Muscle of leg (tissue), 11 donors: ENCODE measurements around the gene TPM1. TPM values are rescaled to one million over a fixed set of nuclear protein-coding genes. Genes with fewer than 3 reads are reported as not detected.
A peak's percentile ranks its signal among the peaks of the same experiment; 100 is the strongest.

Experiments used
- DNase-seq: peaks from one replicate; pipeline ENCODE4 v3.0.0; 2013
- H3K27ac ChIP-seq: one replicate; pipeline ENCODE4 v1.5.1; 2013; ENCODE audit warnings: mild to moderate bottlenecking, low read length, control low read depth
- H3K27me3 ChIP-seq: one replicate; pipeline ENCODE4 v1.6.1; 2013; ENCODE audit warnings: low read length; ENCODE audit not compliant: control insufficient read depth, insufficient read depth
- H3K36me3 ChIP-seq: one replicate; pipeline ENCODE4 v1.6.1; 2013; ENCODE audit warnings: low read length; ENCODE audit not compliant: control insufficient read depth, insufficient read depth
- H3K4me1 ChIP-seq: one replicate; pipeline ENCODE4 v1.6.1; 2013; ENCODE audit warnings: low read length; ENCODE audit not compliant: control insufficient read depth, insufficient read depth
- H3K4me3 ChIP-seq: one replicate; pipeline ENCODE4 v1.5.1; 2013; ENCODE audit warnings: low read length, control low read depth
- H3K9me3 ChIP-seq: replicated peaks from 2 replicates; pipeline ENCODE4 v1.6.1; 2013; ENCODE audit warnings: low read depth, low read length; ENCODE audit not compliant: control insufficient read depth
- WGBS: methylation state at CpG from one replicate; pipeline ENCODE4 v1.1.5; 2013; ENCODE audit warnings: missing lambda C conversion rate; ENCODE audit not compliant: insufficient coverage; 5-methylcytosine and 5-hydroxymethylcytosine counted together
- polyA plus RNA-seq, 8 donors: library from polyadenylated mRNA; unstranded; fragments of 120-200 nt; gene quantifications; one replicate each; pipeline versions ENCODE4 v1.2.1 to v1.2.3, GENCODE V29; 2013; ENCODE audit warnings: inconsistent platforms in 1 of 8, low replicate concordance in 1 of 8; ENCODE audit not compliant: insufficient read length in 8 of 8, insufficient read depth in 1 of 8
- total RNA-seq: library from RNA; stranded (reverse); fragments of 120-200 nt; gene quantifications from one replicate; pipeline ENCODE4 v1.2.4, GENCODE V29; 2013

TPM1 gene
- total and polyA plus RNA-seq, 9 donors, result 1,893 to 5,870 (median 4,342) TPM

DNA sequence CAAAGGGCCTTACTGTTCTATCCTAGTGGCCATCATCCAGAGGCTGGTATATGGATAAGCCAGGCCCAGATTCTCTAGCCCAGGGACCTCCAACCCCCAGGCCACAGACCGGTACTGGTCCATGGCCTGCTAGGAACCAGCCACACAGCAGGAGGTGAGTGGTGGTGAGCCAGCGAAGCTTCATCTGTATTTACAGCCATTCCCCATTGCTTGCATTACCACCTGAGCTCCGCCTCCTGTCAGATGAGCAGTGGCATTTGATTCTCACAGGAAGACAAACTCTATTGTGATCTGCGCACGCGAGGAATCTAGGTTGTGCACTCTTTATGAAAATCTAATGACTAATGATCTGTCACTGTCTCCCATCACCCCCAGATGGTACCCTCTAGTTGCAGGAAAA lies 30.1 kb upstream of the TPM1 start:
- Histone ChIP-seq H3K36me3 (no peaks in the 10 kb centered on the region), H3K9me3 (no peaks in the 10 kb centered on the region), H3K27ac (no peak overlapping the region), H3K4me1 (peaks cover 15% of the 10 kb centered on the region), H3K27me3 (peaks cover 2% of the 10 kb centered on the region), H3K4me3 (no peak overlapping the region)
- DNase-seq, result no peak
- 100% methylated on average over 5 of the region's 6 CpGs for WGBS

DNA sequence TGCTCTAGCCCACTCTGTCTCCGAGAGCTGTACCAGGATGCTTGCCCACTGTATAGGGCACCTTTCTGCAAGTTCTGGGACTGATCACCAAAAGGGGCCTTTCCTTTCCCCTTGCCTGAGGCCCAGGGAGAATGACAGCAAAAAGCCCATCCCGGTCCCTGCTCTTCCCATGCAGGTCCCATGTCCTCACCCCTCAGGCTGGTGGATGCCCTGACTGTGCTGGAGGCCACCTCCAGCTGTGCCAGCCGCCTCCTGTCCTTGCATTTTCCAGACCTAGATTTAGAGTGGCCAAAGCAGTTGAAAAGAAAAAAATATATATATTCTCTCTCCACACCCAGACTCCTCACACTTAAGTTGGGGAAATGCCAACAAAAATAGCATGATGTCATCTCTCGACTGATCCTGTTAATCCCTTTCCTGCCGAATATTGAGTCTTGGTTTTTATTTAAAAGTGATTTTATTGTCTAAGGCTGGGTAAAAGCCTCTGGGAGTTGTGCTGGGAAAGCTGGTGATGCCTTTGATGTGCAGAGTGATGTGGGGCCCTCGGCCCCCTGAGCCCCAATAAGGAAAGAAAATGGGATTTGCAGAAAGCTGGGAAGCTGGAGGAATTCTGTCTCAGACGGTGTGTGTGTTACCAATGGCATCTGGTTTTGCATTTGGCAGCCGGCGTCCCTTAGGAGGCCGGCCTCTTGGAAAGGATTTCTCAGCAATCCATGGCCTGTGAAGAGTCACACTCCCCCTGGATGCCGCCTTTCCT lies 29.3 kb upstream of the TPM1 start:
- H3K9me3 ChIP-seq, result no peaks in the 10 kb centered on the region
- no peaks in the 10 kb centered on the region for H3K36me3 ChIP-seq
- DNase-seq, result peak; percentile 84
- H3K4me3 ChIP-seq, result no peak overlapping the region
- peaks cover 2% of the 10 kb centered on the region for H3K27me3 ChIP-seq
- H3K4me1 ChIP-seq, result peaks cover 15% of the 10 kb centered on the region
- peak overlapping the region; percentile 42 for H3K27ac ChIP-seq
- 17% methylated on average over 9 of the region's 11 CpGs for WGBS

DNA sequence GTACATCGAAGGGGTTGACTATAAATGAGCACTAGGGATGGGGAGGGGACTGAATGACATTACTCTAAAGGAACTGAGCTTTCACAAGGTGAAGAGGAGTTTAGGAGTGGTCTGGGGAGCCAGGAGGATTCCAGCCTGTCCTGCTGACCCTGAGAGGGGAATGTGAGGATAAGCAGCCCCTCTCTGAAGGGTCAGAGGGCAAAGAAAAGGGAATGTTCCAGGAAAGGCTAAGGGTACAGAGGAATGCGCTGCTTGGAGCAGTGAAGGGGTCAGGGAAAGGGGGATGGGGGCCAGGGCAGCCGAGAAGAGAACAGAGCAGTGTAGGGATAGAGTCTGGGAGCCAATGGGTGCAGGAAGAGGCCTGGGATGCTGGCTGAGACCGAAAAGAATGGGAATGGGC lies 28.0 kb upstream of the TPM1 start:
- Histone ChIP-seq H3K4me3 (no peak overlapping the region), H3K4me1 (peaks cover 24% of the 10 kb centered on the region), H3K9me3 (no peaks in the 10 kb centered on the region), H3K27me3 (peaks cover 2% of the 10 kb centered on the region), H3K27ac (no peak overlapping the region), H3K36me3 (no peaks in the 10 kb centered on the region)
- no peak for DNase-seq
- 78% methylated on average over 4 of the region's 4 CpGs for WGBS

DNA sequence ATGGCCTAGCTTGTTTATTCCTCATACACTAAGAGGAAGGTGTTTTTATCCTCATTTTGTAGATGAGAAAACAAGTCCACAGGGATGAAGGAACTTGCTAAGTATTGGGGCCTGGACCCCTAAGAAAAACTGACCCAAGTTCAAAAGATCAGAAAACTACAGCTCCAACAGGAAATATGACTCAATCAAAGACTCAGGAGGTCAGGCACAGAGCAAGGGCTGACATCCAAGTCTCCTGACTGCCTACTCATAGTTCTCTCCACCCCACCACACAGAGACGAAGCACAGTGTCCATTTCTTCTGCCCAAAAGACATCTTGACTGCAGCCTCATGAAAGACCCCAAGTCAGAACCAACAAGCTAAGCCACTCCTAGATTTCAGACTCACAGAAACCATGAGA lies 26.9 kb upstream of the TPM1 start:
- H3K27me3 ChIP-seq, result peaks cover 2% of the 10 kb centered on the region
- peak; percentile 23 for DNase-seq
- H3K4me1 ChIP-seq, result peaks cover 32% of the 10 kb centered on the region
- no peaks in the 10 kb centered on the region for H3K36me3 ChIP-seq
- no peak overlapping the region for H3K27ac ChIP-seq
- no CpG with 5 or more reads among the region's 1 CpG for WGBS
- no peaks in the 10 kb centered on the region for H3K9me3 ChIP-seq
- no peak overlapping the region for H3K4me3 ChIP-seq

DNA sequence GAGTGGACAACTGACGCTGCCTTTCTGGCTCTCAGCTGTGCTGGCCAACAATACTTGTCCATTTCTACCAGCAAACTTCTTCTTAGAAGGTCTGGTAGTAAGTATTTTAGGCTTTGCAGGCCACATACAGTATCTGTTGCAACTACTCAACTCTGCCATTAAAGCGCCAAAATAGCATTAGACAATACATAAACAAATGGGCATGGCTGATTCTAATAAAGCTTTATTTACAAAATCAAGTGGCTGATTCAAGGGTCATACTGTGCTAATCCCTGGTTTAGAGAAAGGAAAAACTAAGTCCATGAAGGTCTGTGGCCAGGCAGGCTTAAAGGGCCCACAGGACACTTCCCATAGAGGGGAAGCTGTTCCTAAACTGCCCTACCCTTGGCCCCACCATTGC lies 26.3 kb upstream of the TPM1 start:
- DNase-seq, result no peak
- Histone ChIP-seq H3K27me3 (no peaks in the 10 kb centered on the region), H3K9me3 (no peaks in the 10 kb centered on the region), H3K4me1 (peaks cover 35% of the 10 kb centered on the region), H3K4me3 (no peak overlapping the region), H3K27ac (no peak overlapping the region), H3K36me3 (no peaks in the 10 kb centered on the region)
- WGBS, result no CpG with 5 or more reads among the region's 2 CpGs

DNA sequence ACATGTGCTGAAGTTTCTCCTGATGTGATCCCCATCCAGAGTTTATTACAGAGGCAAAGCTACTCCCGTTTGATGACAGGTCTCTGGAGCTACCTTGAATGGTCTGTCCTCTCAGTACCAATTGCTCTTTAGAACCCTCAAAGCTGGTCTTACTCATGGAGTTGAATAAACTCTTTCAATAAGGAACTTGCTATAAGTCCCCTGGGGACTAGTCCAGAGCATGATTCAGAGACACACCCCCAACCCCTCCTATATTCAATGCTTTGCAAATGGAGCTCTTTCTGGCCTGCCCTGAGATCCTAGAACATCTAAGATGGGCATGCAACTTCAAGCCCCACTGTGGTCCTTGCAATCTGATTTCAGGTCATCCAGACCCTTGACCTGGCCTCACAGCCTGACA lies 23.9 kb upstream of the TPM1 start:
- no peaks in the 10 kb centered on the region for H3K9me3 ChIP-seq
- WGBS, result 86% methylated on average over 1 of the region's 1 CpG
- H3K4me1 ChIP-seq, result peaks cover 27% of the 10 kb centered on the region
- peak overlapping the region; percentile 66 for H3K27ac ChIP-seq
- no peak for DNase-seq
- H3K27me3 ChIP-seq, result no peaks in the 10 kb centered on the region
- H3K4me3 ChIP-seq, result no peak overlapping the region
- H3K36me3 ChIP-seq, result no peaks in the 10 kb centered on the region

DNA sequence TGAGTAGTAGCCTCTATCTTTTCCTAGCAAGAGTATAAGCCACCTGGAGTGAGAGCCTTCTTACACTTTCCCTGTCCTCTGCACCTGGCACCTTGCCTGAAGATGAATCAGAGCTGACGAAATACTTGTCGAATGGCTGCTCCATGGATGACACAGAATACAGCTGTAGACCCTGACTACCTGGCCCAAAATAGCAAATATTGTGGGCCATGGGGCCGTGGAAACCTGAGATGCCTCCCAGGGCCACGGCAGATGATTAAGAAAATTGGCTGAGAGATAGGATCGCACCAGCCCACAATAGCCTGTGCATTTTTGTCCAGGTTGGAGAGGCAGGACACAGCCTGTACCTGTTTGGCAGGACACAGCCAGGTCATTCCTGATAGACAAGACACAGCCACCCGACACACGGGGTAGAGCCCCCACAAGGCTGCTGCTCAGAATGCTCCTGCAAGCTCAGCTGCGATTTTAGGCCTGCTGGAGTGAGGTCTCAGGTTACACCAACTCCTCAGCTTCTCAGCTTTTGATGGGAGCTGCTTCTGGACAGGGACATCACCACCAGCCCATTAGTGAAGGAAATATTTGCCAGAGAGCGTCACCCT lies 22.9 kb upstream of the TPM1 start:
- H3K36me3 ChIP-seq, result no peaks in the 10 kb centered on the region
- H3K4me3 ChIP-seq, result no peak overlapping the region
- peak; percentile 77 for DNase-seq
- H3K4me1 ChIP-seq, result peaks cover 23% of the 10 kb centered on the region
- no peaks in the 10 kb centered on the region for H3K9me3 ChIP-seq
- 48% methylated on average over 7 of the region's 9 CpGs for WGBS
- no peaks in the 10 kb centered on the region for H3K27me3 ChIP-seq
- peak overlapping the region; percentile 66 for H3K27ac ChIP-seq

DNA sequence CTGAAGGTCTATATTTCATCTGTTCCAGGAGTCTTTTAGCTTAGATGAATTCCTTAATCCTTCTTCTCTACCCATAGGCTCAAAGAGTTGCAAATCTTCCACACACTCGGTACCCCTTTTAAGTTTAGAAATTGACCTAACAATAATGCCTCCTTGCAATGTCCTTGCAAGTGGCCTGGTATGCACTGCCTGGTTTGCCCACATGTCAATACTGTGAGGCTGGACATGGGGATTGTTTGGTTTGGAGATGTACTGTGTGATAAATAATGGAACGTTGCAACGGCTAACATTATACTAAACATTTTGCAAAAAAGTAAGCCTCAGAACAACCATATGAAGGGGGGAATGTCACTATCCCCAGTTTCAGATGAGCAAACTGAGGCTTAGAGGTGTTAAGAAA lies 22.4 kb upstream of the TPM1 start:
- no peak for DNase-seq
- Histone ChIP-seq H3K27ac (peak overlapping the region; percentile 45), H3K27me3 (no peaks in the 10 kb centered on the region), H3K9me3 (no peaks in the 10 kb centered on the region), H3K4me3 (no peak overlapping the region), H3K36me3 (no peaks in the 10 kb centered on the region), H3K4me1 (peaks cover 20% of the 10 kb centered on the region)
- no CpG with 5 or more reads among the region's 3 CpGs for WGBS

DNA sequence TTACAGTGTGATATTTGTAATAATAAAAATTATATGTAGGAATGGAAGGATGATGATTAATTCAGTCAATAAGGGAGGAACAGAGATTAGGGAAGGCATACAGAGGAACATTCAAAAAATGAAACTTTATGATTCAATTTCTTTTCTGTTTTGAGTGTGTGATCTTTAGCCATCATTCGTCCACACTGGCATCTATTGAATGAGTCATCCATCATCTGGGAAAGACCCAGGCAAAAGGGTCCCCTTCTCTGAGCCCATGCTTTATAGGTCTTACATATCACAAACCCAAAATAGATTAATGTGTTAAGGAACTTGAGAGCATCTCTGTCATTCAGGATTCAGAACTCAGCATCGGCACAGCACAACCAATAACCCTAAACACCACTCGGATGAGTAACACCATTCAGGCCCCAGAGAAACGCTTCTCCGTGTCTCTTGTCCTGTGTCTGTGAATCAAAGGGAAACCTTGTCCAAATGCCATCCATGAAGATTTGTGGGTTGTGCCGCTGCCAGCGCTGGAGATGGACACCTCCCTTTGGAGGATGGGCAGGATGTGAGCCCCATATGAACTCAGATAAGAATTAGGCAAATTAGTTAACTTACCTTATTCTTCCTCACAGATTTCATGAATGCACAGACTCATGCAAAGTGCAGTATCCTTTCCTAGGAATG lies 21.7 kb upstream of the TPM1 start:
- no peaks in the 10 kb centered on the region for H3K36me3 ChIP-seq
- H3K9me3 ChIP-seq, result no peaks in the 10 kb centered on the region
- no CpG with 5 or more reads among the region's 7 CpGs for WGBS
- H3K27me3 ChIP-seq, result no peaks in the 10 kb centered on the region
- H3K27ac ChIP-seq, result no peak overlapping the region
- no peak overlapping the region for H3K4me3 ChIP-seq
- peaks cover 20% of the 10 kb centered on the region for H3K4me1 ChIP-seq
- no peak for DNase-seq

DNA sequence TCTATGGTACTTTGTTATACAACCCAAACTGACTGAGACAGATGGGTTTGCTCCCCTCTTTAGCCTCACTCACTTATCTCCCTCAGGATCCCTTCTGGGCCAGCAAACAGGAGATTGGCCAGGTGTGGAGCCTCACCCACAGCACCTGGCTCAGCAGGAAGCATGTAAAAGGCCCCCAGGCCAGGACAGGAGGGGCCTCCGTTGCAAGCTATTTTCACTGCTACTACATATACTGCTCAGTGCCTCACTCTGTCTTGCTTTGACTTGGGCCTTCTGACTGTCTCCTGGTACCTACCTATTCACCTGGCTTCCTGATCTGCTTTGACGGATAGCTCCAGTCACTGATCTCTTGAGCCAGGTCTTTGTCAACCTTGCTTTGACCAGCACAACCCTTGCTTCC lies 20.4 kb upstream of the TPM1 start:
- 53% methylated on average over 2 of the region's 2 CpGs for WGBS
- Histone ChIP-seq H3K4me1 (peaks cover 20% of the 10 kb centered on the region), H3K36me3 (no peaks in the 10 kb centered on the region), H3K4me3 (no peak overlapping the region), H3K27me3 (no peaks in the 10 kb centered on the region), H3K9me3 (no peaks in the 10 kb centered on the region), H3K27ac (no peak overlapping the region)
- DNase-seq, result no peak
